HEK293 (cell line): ENCODE results near the gene CFAP97D2.
A peak's percentile ranks its signal among the peaks of the same experiment; 100 is the strongest.

Experiments used
- CTCF ChIA-PET: fragments of 350-600 bp; formaldehyde crosslinking; extraction: SDS; loops from one replicate; lab custom pipeline; 2021; ENCODE audit warnings: antibody characterized with exemption; lab: Yijun Ruan, JAX
- POLR2A ChIA-PET: fragments of 300-600 bp; formaldehyde crosslinking; extraction: SDS; loops from one replicate; lab custom pipeline; 2020; ENCODE audit warnings: antibody characterized with exemption, inconsistent platforms; lab: Yijun Ruan, JAX
- H3K27ac ChIP-seq: fragments of 200-500 bp; sonication (Bioruptor generic); 2 replicates; pipeline ENCODE4 v1.5.1; 2014; ENCODE audit warnings: low read depth, low read length, control low read depth, inconsistent platforms; ENCODE audit errors: extremely low read depth
- H3K36me3 ChIP-seq, 2 experiments: fragments of 200-500 bp in 1 of 2; sonication (Bioruptor generic) in 1 of 2; 1 replicate in 1 of 2; 2 replicates in 1 of 2; pipeline ENCODE4 v1.5.1; 2014 to 2017; ENCODE audit warnings: inconsistent platforms in 2 of 2, low read length in 2 of 2; ENCODE audit not compliant: control insufficient read depth in 2 of 2, insufficient read depth in 1 of 2
- H3K4me1 ChIP-seq: fragments of 200-500 bp; sonication (Bioruptor generic); 2 replicates; pipeline ENCODE4 v1.5.1; 2014; ENCODE audit warnings: mild to moderate bottlenecking, low read length, inconsistent platforms; ENCODE audit not compliant: control insufficient read depth, insufficient read depth
- H3K4me3 ChIP-seq: 2 replicates; pipeline ENCODE4 v1.5.1; 2011; ENCODE audit warnings: low read depth, mild to moderate bottlenecking, control low read depth, low read length, moderate library complexity
- H3K9me3 ChIP-seq: fragments of 200-500 bp; sonication (Bioruptor generic); 2 replicates; pipeline ENCODE4 v1.5.1; 2014; ENCODE audit warnings: low read depth, low read length, inconsistent platforms; ENCODE audit not compliant: control insufficient read depth, insufficient read depth
- KLF7 ChIP-seq: fragments of 450-650 bp; formaldehyde crosslinking; IDR thresholded peaks from 2 replicates; pipeline ENCODE4 v1.5.1; 2016; ENCODE audit warnings: missing biosample characterization, missing genetic modification characterization, borderline replicate concordance
- OVOL3 ChIP-seq: fragments of 450-650 bp; formaldehyde crosslinking; IDR thresholded peaks from 2 replicates; pipeline ENCODE4 v1.5.1; 2016; ENCODE audit warnings: missing biosample characterization, missing genetic modification characterization
- PRDM1 ChIP-seq: fragments of 450-650 bp; formaldehyde crosslinking; IDR thresholded peaks from 2 replicates; pipeline ENCODE4; 2016; ENCODE audit warnings: missing biosample characterization, missing genetic modification characterization
- TCF7L2 ChIP-seq: IDR thresholded peaks from 2 replicates; pipeline ENCODE4 v1.6.1; 2011; ENCODE audit warnings: low read depth, mild to moderate bottlenecking, inconsistent platforms, low read length, moderate library complexity, borderline replicate concordance
- TRIM28 ChIP-seq: IDR thresholded peaks from 2 replicates; pipeline ENCODE4 v1.6.1; 2011; ENCODE audit warnings: low read length, control low read depth, borderline replicate concordance
- ZBTB17 ChIP-seq: fragments of 450-650 bp; formaldehyde crosslinking; IDR thresholded peaks from 2 replicates; pipeline ENCODE4 v1.5.1; 2016; ENCODE audit warnings: missing biosample characterization, missing genetic modification characterization
- ZBTB49 ChIP-seq: fragments of 450-650 bp; formaldehyde crosslinking; IDR thresholded peaks from 2 replicates; pipeline ENCODE4 v1.5.1; 2016; ENCODE audit warnings: missing biosample characterization, missing genetic modification characterization, low read depth
- ZBTB6 ChIP-seq: fragments of 450-650 bp; formaldehyde crosslinking; IDR thresholded peaks from 2 replicates; pipeline ENCODE4 v1.5.1; 2017; ENCODE audit warnings: missing biosample characterization, missing genetic modification characterization
- ZFHX2 ChIP-seq: fragments of 450-650 bp; formaldehyde crosslinking; conservative IDR thresholded peaks from 2 replicates; pipeline ENCODE4 v1.5.1; 2016; ENCODE audit warnings: missing biosample characterization, missing genetic modification characterization
- ZNF132 ChIP-seq: fragments of 450-650 bp; formaldehyde crosslinking; IDR thresholded peaks from 2 replicates; pipeline ENCODE4 v1.5.1; 2017; ENCODE audit warnings: missing biosample characterization, missing genetic modification characterization, borderline replicate concordance
- ZNF19 ChIP-seq: fragments of 450-650 bp; formaldehyde crosslinking; IDR thresholded peaks from 2 replicates; pipeline ENCODE4; 2016; ENCODE audit warnings: missing biosample characterization, missing genetic modification characterization, low read depth
- ZNF23 ChIP-seq: fragments of 450-650 bp; formaldehyde crosslinking; IDR thresholded peaks from 2 replicates; pipeline ENCODE4 v1.5.1; 2016; ENCODE audit warnings: missing biosample characterization, missing genetic modification characterization, borderline replicate concordance
- ZNF24 ChIP-seq: fragments of 450-650 bp; formaldehyde crosslinking; IDR thresholded peaks from 2 replicates; pipeline ENCODE4 v1.5.1; 2016; ENCODE audit warnings: missing biosample characterization, missing genetic modification characterization
- ZNF274 ChIP-seq, 2 experiments: fragments of 200-500 bp in 1 of 2; fragments of 450-650 bp in 1 of 2; sonication (Bioruptor generic) in 1 of 2; formaldehyde crosslinking in 1 of 2; IDR thresholded peaks; 2 replicates each; pipeline versions ENCODE4 v1.5.1 to v1.6.1; 2014 to 2016; ENCODE audit warnings: borderline replicate concordance in 1 of 2, inconsistent platforms in 1 of 2, low read length in 1 of 2, missing biosample characterization in 1 of 2, missing genetic modification characterization in 1 of 2
- ZNF366 ChIP-seq: fragments of 450-650 bp; formaldehyde crosslinking; conservative IDR thresholded peaks from 2 replicates; pipeline ENCODE4 v1.5.1; 2016; ENCODE audit warnings: missing biosample characterization, missing genetic modification characterization
- ZNF433 ChIP-seq: fragments of 450-650 bp; formaldehyde crosslinking; IDR thresholded peaks from 2 replicates; pipeline ENCODE4 v1.5.1; 2016; ENCODE audit warnings: missing biosample characterization, missing genetic modification characterization, low read depth
- ZNF501 ChIP-seq: fragments of 450-650 bp; formaldehyde crosslinking; IDR thresholded peaks from 2 replicates; pipeline ENCODE4 v1.5.1; 2016; ENCODE audit warnings: missing biosample characterization, missing genetic modification characterization
- ZNF514 ChIP-seq: fragments of 450-650 bp; formaldehyde crosslinking; IDR thresholded peaks from 2 replicates; pipeline ENCODE4 v1.5.1; 2016; ENCODE audit warnings: missing biosample characterization, missing genetic modification characterization
- ZNF544 ChIP-seq: fragments of 450-650 bp; formaldehyde crosslinking; IDR thresholded peaks from 2 replicates; pipeline ENCODE4 v1.5.0; 2017; ENCODE audit warnings: missing biosample characterization, missing genetic modification characterization
- ZNF548 ChIP-seq: fragments of 450-650 bp; formaldehyde crosslinking; IDR thresholded peaks from 2 replicates; pipeline ENCODE4 v1.5.1; 2016; ENCODE audit warnings: missing biosample characterization, missing genetic modification characterization
- ZNF555 ChIP-seq: fragments of 450-650 bp; formaldehyde crosslinking; conservative IDR thresholded peaks from 2 replicates; pipeline ENCODE4 v1.5.1; 2017; ENCODE audit warnings: missing biosample characterization, mild to moderate bottlenecking, missing genetic modification characterization, inconsistent platforms
- ZNF596 ChIP-seq: fragments of 450-650 bp; IDR thresholded peaks from 2 replicates; pipeline ENCODE4 v1.5.0; 2018; ENCODE audit warnings: missing biosample characterization, mild to moderate bottlenecking, missing genetic modification characterization, moderate library complexity
- ZNF629 ChIP-seq: fragments of 450-650 bp; formaldehyde crosslinking; IDR thresholded peaks from 2 replicates; pipeline ENCODE4 v1.5.1; 2017; ENCODE audit warnings: missing biosample characterization, missing genetic modification characterization
- ZNF654 ChIP-seq: fragments of 450-650 bp; formaldehyde crosslinking; IDR thresholded peaks from 2 replicates; pipeline ENCODE4 v1.5.1; 2016; ENCODE audit warnings: low read depth, missing biosample characterization, missing genetic modification characterization
- ZNF658 ChIP-seq: fragments of 450-650 bp; formaldehyde crosslinking; IDR thresholded peaks from 2 replicates; pipeline ENCODE4; 2016; ENCODE audit warnings: missing biosample characterization, missing genetic modification characterization
- ZNF701 ChIP-seq: fragments of 450-650 bp; formaldehyde crosslinking; IDR thresholded peaks from 2 replicates; pipeline ENCODE4 v1.5.1; 2016; ENCODE audit warnings: missing biosample characterization, missing genetic modification characterization
- ZNF768 ChIP-seq: fragments of 450-650 bp; formaldehyde crosslinking; IDR thresholded peaks from 2 replicates; pipeline ENCODE4 v1.5.1; 2018; ENCODE audit warnings: missing biosample characterization, mild to moderate bottlenecking, missing genetic modification characterization
- ZSCAN30 ChIP-seq: fragments of 450-650 bp; IDR thresholded peaks from 2 replicates; pipeline ENCODE4 v1.5.1; 2018; ENCODE audit warnings: missing biosample characterization, mild to moderate bottlenecking, missing genetic modification characterization, moderate library complexity

The CFAP97D2 gene

GRCh38 chr13:114152831-114153371 lies 26.2 kb upstream of the CFAP97D2 start:
- Histone ChIP-seq H3K27ac (no peak overlapping the region), H3K9me3 (no peaks in the 10 kb centered on the region), H3K36me3 (no peaks in the 10 kb centered on the region), H3K4me1 (no peaks in the 10 kb centered on the region), H3K4me3 (no peak overlapping the region)
- ChIA-PET POLR2A (no interaction called here), CTCF (no interaction called here)
- TF ChIP-seq ZNF433 (tag by site-specific recombination) = no peak
- no peak for TF ChIP-seq ZNF23
- TF ChIP-seq ZNF514 (tag by site-specific recombination) = no peak
- no peak for TF ChIP-seq TCF7L2
- no peak for TF ChIP-seq ZNF658
- no peak for TF ChIP-seq ZNF544 (tag by site-specific recombination)
- no peak for TF ChIP-seq PRDM1 (tag by site-specific recombination)

DNA sequence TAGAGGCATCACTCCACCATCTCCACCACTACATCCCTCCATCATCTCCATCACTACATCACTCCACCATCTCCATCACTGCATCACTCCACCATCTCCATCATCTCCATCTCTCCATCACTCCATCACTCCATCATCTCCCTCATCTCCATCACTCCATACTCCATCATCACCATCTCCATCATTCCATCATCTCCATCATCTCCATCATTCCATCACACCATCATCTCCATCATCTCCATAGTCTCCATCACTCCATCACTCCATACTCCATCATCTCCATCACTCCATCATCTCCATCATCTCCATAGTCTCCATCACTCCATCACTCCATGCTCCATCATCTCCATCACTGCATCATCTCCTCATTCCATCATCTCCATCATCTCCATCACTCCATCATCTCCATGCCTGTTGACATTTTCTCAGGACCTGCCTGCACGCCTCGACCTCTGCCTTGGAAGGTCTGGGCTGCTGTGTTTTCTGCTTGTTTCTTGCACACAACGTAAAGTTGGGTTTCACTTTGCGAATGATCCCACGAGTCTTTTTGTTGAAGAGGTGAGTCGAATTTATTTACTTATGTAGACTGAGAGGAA lies 25.5 kb upstream of the CFAP97D2 start:
- no peaks in the 10 kb centered on the region for H3K9me3 ChIP-seq
- ChIA-PET POLR2A (no interaction called here), CTCF (no interaction called here)
- H3K4me1 ChIP-seq = no peaks in the 10 kb centered on the region
- H3K36me3 ChIP-seq = no peaks in the 10 kb centered on the region
- H3K27ac ChIP-seq = no peak overlapping the region
- TF ChIP-seq ZNF366 (tag by site-specific recombination) (peak; percentile 92), ZNF629 (no peak), ZBTB6 (peak; percentile 100), ZBTB17 (tag by site-specific recombination) (0 out of 2 replicates have a peak, but pooled peaks have one; percentile 37)
- no peak overlapping the region for H3K4me3 ChIP-seq

- CTCF ChIA-PET = no interaction called here
- no peaks in the 10 kb centered on the region for H3K36me3 ChIP-seq
- POLR2A ChIA-PET = interaction anchor here (0.6 kb wide), 1 partner anchor 11 kb away, joined by 7 read pairs; no protein-coding TSS in a partner anchor
- no peaks in the 10 kb centered on the region for H3K4me1 ChIP-seq
- TF ChIP-seq ZNF596 (tag by site-specific recombination) (no peak), ZNF132 (no peak), ZNF19 (no peak), ZNF24 (tag by site-specific recombination) (no peak), ZNF274 (IDR thresholded peaks at IDR 0.05; ENCODE audit: low read length) (no peak), ZNF274 (tag by site-specific recombination; IDR thresholded peaks at IDR 0.05; ENCODE audit: borderline replicate concordance) (no peak), ZNF555 (no peak)
- H3K4me3 ChIP-seq = no peak overlapping the region
- H3K27ac ChIP-seq = no peak overlapping the region
- H3K9me3 ChIP-seq = no peaks in the 10 kb centered on the region
Measured at GRCh38 chr13:114154476-114154875, 24.6 kb upstream of the CFAP97D2 start.

DNA sequence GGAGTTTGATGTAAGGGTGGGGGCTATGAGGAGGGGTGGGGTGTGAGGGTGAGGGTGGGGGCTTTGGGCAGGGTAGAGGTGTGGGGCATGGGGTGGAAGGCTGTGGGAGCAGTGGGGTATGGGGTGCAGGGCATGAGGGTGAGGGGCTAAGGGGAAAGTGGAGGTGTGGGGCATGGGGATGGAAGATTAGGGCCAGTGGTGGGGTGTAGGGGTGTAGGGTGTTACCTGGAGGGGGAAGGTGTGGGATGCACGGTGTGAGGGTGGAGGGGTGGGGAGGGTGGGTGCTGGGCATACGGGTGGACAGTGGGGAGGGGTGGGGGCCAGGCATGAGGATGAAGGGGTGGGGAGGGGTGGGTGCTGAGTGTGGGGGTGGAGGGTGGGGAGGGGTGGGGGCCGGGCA lies 23.7 kb upstream of the CFAP97D2 start:
- ChIA-PET POLR2A (no interaction called here), CTCF (no interaction called here)
- Histone ChIP-seq H3K9me3 (no peaks in the 10 kb centered on the region), H3K27ac (no peak overlapping the region), H3K4me3 (no peak overlapping the region), H3K36me3 (no peaks in the 10 kb centered on the region), H3K4me1 (no peaks in the 10 kb centered on the region)
- TF ChIP-seq ZNF654 (tag by site-specific recombination) (no peak), ZNF768 (tag by site-specific recombination) (no peak), ZSCAN30 (no peak), ZFHX2 (no peak), ZNF501 (tag by site-specific recombination) (no peak), OVOL3 (tag by site-specific recombination) (no peak), ZNF701 (tag by site-specific recombination) (no peak), KLF7 (tag by site-specific recombination) (no peak), TRIM28 (no peak), ZNF548 (tag by site-specific recombination) (no peak), ZBTB49 (no peak), PRDM1 (tag by site-specific recombination) (no peak)
